Keratinocyte (primary cell): ENCODE results near the gene PTPN14. TPM values are rescaled to one million over a fixed set of nuclear protein-coding genes. Genes with fewer than 3 reads are reported as not detected.

Source experiments
- DNase-seq: peaks from one replicate; pipeline ENCODE4 v3.0.0-alpha.2; 2011; ENCODE audit warnings: low read depth, missing footprints, low spot score
- FAIRE-seq: peaks from 2 replicates; lab custom pipeline; 2011; peaks lifted over from hg19 to GRCh38; lab: Jason Lieb, UNC
- H2AFZ ChIP-seq: 2 replicates; pipeline ENCODE4 v1.6.0; 2012; ENCODE audit warnings: low read length, control low read depth, inconsistent platforms; ENCODE audit not compliant: control insufficient read depth
- H3K27ac ChIP-seq: 2 replicates; pipeline ENCODE4 v1.5.1; 2011; ENCODE audit warnings: low read length; ENCODE audit not compliant: control insufficient read depth, insufficient read depth
- H3K27me3 ChIP-seq: 3 replicates; pipeline ENCODE4 v1.6.0; 2011; ENCODE audit warnings: low read length; ENCODE audit not compliant: control insufficient read depth, insufficient read depth; ENCODE audit errors: extremely low read depth
- H3K36me3 ChIP-seq, 2 experiments: 2 replicates in 1 of 2; 3 replicates in 1 of 2; pipeline ENCODE4 v1.5.1; 2011; ENCODE audit warnings: low read length in 2 of 2, mild to moderate bottlenecking in 1 of 2; ENCODE audit not compliant: control insufficient read depth in 2 of 2, insufficient read depth in 2 of 2; ENCODE audit errors: extremely low read depth in 1 of 2
- H3K4me1 ChIP-seq: 3 replicates; pipeline ENCODE4 v1.5.1; 2011; ENCODE audit warnings: low read length; ENCODE audit not compliant: control insufficient read depth, insufficient read depth; ENCODE audit errors: extremely low read depth
- H3K4me2 ChIP-seq: 3 replicates; pipeline ENCODE4 v1.6.0; 2011; ENCODE audit warnings: low read depth, low read length; ENCODE audit not compliant: control insufficient read depth, insufficient read depth; ENCODE audit errors: extremely low read depth
- H3K4me3 ChIP-seq, 3 experiments: fragments of 200-600 bp in 1 of 3; sonication (generic) in 1 of 3; 2 replicates in 2 of 3; 3 replicates in 1 of 3; pipeline ENCODE4 v1.5.1; 2011 to 2016; ENCODE audit warnings: low read length in 3 of 3, mild to moderate bottlenecking in 3 of 3, control low read depth in 2 of 3, inconsistent platforms in 1 of 3, low read depth in 1 of 3, mixed read lengths in 1 of 3, mixed run types in 1 of 3, moderate library complexity in 1 of 3; ENCODE audit not compliant: control insufficient read depth in 2 of 3, insufficient read depth in 2 of 3; ENCODE audit errors: extremely low read depth in 1 of 3
- H3K79me2 ChIP-seq: 2 replicates; pipeline ENCODE4 v1.6.0; 2012; ENCODE audit warnings: low read length; ENCODE audit not compliant: control insufficient read depth, insufficient read depth
- H3K9ac ChIP-seq: 3 replicates; pipeline ENCODE4 v1.6.0; 2011; ENCODE audit warnings: low read length; ENCODE audit not compliant: control insufficient read depth, insufficient read depth; ENCODE audit errors: extremely low read depth
- H3K9me1 ChIP-seq: 3 replicates; pipeline ENCODE4 v1.6.0; 2011; ENCODE audit warnings: low read length; ENCODE audit not compliant: control insufficient read depth, insufficient read depth; ENCODE audit errors: extremely low read depth
- H3K9me3 ChIP-seq: 2 replicates; pipeline ENCODE4 v1.5.1; 2012; ENCODE audit warnings: low read depth, low read length; ENCODE audit not compliant: control insufficient read depth
- H4K20me1 ChIP-seq: 3 replicates; pipeline ENCODE4 v1.6.0; 2011; ENCODE audit warnings: low read length; ENCODE audit not compliant: control insufficient read depth, insufficient read depth; ENCODE audit errors: extremely low read depth
- EZH2 ChIP-seq: IDR thresholded peaks from one replicate; pipeline ENCODE4 v1.6.1; 2012; ENCODE audit warnings: inconsistent platforms, mild to moderate bottlenecking, low read length, moderate library complexity
- dilution Hi-C: fragments of 300-500 bp; cut with MboI; formaldehyde crosslinking; loops from one replicate; pipeline ENCODE4 v1.7.0; 2020; ENCODE audit warnings: low sequenced_read_pairs; ENCODE audit not compliant: extremely low pct_ligation_motif_present
- polyA plus RNA-seq, 5 experiments: library from polyadenylated mRNA; depleted of rRNA in 3 of 5; stranded (reverse) in 3 of 5; stranded (forward) in 1 of 5; unstranded in 1 of 5; fragments of >200 nt; gene quantifications; 1 replicate in 1 of 5; 2 replicates in 3 of 5; 3 replicates in 1 of 5; pipeline versions ENCODE4 v1.2.1 to v1.2.3, GENCODE V29; 2011 to 2012; ENCODE audit warnings: missing spikeins in 2 of 5, low read depth in 1 of 5, low replicate concordance in 1 of 5
- TF ChIP-seq, protein P1 (sequence below), 3 experiments: IDR thresholded peaks in 1 of 3; conservative IDR thresholded peaks in 1 of 3; optimal IDR thresholded peaks in 1 of 3; 2 replicates in 2 of 3; 3 replicates in 1 of 3; pipeline versions ENCODE3 to v1.5.1; 2011; ENCODE audit warnings: low read length in 3 of 3, mild to moderate bottlenecking in 3 of 3, moderate library complexity in 2 of 3, control low read depth in 1 of 3, inconsistent platforms in 1 of 3; ENCODE audit not compliant: insufficient read depth in 2 of 3; ENCODE audit errors: extremely low read depth in 1 of 3

PTPN14 gene
- polyA plus RNA-seq, 1 donor (not counting 4 experiments of a cell fraction or from before 2014, with no cell fraction given), result 29.9 TPM

DNA sequence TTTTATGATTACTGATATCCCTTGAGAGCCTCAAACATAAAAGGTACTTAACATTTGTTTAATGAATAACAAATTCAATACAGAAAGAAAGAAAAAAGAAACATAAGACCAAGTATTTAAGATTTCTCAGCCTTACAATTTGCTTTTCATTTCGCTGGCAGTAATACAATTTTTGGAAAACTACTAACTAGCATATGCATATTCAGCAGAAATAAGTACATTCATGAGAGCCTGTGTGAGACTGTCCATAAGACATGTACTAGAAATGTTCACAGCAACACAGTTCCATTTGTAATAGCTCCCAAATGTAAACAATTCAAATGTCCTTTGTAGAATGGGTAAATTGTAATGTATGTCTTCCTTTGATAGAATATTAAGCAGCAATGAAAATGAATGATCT is 119.2 kb downstream of the PTPN14 start:
- dilution Hi-C loops, result no loop called here
- H3K79me2 ChIP-seq, result peaks cover 59% of the 10 kb centered on the region

DNA sequence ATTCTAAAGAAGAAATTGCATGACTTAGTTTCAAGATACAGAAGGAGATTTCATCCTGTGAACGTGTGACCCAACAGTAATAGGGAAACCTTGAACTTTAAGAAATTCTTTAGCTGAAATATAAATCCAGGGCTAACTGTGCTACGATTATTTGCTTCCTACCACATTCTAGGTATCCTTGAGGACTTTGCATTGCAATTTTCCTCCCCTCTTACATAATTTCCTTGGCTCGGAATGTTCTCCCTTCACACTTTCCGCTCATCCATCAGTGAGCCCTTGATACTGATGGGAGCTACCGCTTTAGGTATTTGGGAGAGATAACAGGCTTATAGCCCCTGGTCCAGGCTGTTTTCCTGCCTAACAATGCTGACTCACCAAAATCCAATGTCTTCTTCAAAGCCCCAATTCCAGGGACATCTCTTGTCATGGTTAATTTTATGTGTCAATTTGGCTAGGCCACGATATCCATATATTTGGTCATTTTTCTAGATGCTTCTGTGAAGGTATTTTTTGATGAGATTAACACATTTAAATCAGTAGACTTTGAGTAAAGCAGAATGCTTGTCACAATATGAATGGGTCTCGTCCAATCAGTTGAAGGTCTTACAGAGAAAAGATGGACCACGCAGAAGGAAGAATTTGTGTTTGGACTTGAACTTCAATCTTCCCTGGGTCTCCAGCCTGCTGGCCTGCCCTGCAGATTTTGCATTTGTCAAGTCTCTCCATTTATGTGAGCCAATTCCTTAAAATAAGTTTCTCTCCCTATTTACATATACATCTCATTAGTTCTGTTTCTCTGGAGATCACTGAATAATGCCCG is 121.2 kb downstream of the PTPN14 start:
- H3K4me3 ChIP-seq, result no peak overlapping the region
- FAIRE-seq (peak; percentile 39), DNase-seq (no peak)
- H3K9ac ChIP-seq, result no peak overlapping the region
- peaks cover 0 to 3% of the 10 kb centered on the region in 2 experiments for H3K36me3 ChIP-seq
- no peaks in the 10 kb centered on the region for H3K9me3 ChIP-seq
- peaks cover 60% of the 10 kb centered on the region for H3K79me2 ChIP-seq
- TF ChIP-seq, protein P1, sequence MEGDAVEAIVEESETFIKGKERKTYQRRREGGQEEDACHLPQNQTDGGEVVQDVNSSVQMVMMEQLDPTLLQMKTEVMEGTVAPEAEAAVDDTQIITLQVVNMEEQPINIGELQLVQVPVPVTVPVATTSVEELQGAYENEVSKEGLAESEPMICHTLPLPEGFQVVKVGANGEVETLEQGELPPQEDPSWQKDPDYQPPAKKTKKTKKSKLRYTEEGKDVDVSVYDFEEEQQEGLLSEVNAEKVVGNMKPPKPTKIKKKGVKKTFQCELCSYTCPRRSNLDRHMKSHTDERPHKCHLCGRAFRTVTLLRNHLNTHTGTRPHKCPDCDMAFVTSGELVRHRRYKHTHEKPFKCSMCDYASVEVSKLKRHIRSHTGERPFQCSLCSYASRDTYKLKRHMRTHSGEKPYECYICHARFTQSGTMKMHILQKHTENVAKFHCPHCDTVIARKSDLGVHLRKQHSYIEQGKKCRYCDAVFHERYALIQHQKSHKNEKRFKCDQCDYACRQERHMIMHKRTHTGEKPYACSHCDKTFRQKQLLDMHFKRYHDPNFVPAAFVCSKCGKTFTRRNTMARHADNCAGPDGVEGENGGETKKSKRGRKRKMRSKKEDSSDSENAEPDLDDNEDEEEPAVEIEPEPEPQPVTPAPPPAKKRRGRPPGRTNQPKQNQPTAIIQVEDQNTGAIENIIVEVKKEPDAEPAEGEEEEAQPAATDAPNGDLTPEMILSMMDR (optimal IDR thresholded peaks at IDR 0.05 in 1 of 3, IDR thresholded peaks at IDR 0.05 in 1 of 3, conservative IDR thresholded peaks at IDR 0.05 in 1 of 3; ENCODE audit: extremely low read depth in 1 of 3, insufficient read depth in 2 of 3, low read length in 3 of 3), result no peak
- TF ChIP-seq EZH2, result no peak
- no peaks in the 10 kb centered on the region for H4K20me1 ChIP-seq
- H3K9me1 ChIP-seq, result no peaks in the 10 kb centered on the region
- H2AFZ ChIP-seq, result no peak overlapping the region
- no peak overlapping the region for H3K4me2 ChIP-seq
- H3K27ac ChIP-seq, result peak overlapping the region; percentile 23
- H3K27me3 ChIP-seq, result no peaks in the 10 kb centered on the region
- dilution Hi-C loops, result no loop called here
- peaks cover 46% of the 10 kb centered on the region for H3K4me1 ChIP-seq

More for the DNA sequence above, 119.2 kb downstream of the PTPN14 start:
- DNase-seq (no peak), FAIRE-seq (no peak)
- Histone ChIP-seq H3K9me1 (no peaks in the 10 kb centered on the region), H3K9me3 (no peaks in the 10 kb centered on the region), H3K27me3 (no peaks in the 10 kb centered on the region), H4K20me1 (no peaks in the 10 kb centered on the region), H3K36me3 (peaks cover 0 to 3% of the 10 kb centered on the region in 2 experiments), H3K27ac (no peak overlapping the region), H3K4me2 (no peak overlapping the region), H3K4me1 (peaks cover 28% of the 10 kb centered on the region), H2AFZ (no peak overlapping the region), H3K9ac (no peak overlapping the region), H3K4me3 (no peak overlapping the region)
- no peak for TF ChIP-seq EZH2
- TF ChIP-seq, protein P1 (optimal IDR thresholded peaks at IDR 0.05 in 1 of 3, IDR thresholded peaks at IDR 0.05 in 1 of 3, conservative IDR thresholded peaks at IDR 0.05 in 1 of 3; ENCODE audit: extremely low read depth in 1 of 3, insufficient read depth in 2 of 3, low read length in 3 of 3), result no peak
